ENCODE measurements around the gene ZNF784.

- TF ChIP-seq CTCF (IDR thresholded peaks at IDR 0.05 in 2 of 3, conservative IDR thresholded peaks at IDR 0.05 in 1 of 3; ENCODE audit: control insufficient read depth in 2 of 3, extremely low read depth in 1 of 3, insufficient read depth in 1 of 3, low read depth in 3 of 3, low read length in 3 of 3) (no peak), POLR2AphosphoS5 (IDR thresholded peaks at IDR 0.05; ENCODE audit: low read length) (no peak), EED (IDR thresholded peaks at IDR 0.05; ENCODE audit: low read depth) (no peak), BCL11A (IDR thresholded peaks at IDR 0.05; ENCODE audit: low read depth, low read length) (no peak)
Measured at GRCh38 chr19:55614711-55615542, 9.4 kb downstream of the ZNF784 start.
